C4-2B (cell line): ENCODE measurements around the gene LTBP2.

Experiments
- ZFX ChIP-seq: fragments of 450-650 bp; IDR thresholded peaks from 2 replicates; pipeline ENCODE4 v1.6.1; 2017
- TF ChIP-seq, protein P1 (sequence below): fragments of 450-650 bp; conservative IDR thresholded peaks from 2 replicates; pipeline ENCODE4 v1.5.1; 2017; ENCODE audit warnings: mild to moderate bottlenecking

DNA sequence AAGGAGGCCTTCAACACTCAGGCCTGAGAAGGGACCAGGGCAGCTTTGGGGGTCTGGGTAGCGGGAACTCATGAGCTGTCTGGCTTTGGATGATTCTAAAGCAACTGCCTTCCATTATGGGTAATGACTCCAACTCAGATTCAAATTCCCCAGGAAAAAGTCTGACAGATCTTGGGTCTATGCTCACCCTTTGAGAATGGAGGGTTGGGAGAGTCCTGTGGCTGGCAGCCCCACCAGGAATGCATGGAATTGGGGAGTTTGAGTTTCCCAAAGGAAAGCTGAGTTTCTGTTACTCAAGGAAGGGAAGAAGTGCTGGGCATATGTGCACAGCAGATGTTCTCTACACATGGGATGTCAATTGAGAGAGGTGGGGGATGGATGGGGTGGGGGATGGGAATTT is 22.4 kb upstream of the LTBP2 start:
- TF ChIP-seq, protein P1, sequence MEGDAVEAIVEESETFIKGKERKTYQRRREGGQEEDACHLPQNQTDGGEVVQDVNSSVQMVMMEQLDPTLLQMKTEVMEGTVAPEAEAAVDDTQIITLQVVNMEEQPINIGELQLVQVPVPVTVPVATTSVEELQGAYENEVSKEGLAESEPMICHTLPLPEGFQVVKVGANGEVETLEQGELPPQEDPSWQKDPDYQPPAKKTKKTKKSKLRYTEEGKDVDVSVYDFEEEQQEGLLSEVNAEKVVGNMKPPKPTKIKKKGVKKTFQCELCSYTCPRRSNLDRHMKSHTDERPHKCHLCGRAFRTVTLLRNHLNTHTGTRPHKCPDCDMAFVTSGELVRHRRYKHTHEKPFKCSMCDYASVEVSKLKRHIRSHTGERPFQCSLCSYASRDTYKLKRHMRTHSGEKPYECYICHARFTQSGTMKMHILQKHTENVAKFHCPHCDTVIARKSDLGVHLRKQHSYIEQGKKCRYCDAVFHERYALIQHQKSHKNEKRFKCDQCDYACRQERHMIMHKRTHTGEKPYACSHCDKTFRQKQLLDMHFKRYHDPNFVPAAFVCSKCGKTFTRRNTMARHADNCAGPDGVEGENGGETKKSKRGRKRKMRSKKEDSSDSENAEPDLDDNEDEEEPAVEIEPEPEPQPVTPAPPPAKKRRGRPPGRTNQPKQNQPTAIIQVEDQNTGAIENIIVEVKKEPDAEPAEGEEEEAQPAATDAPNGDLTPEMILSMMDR = no peak
- TF ChIP-seq ZFX = no peak
